Ascending aorta (tissue), 2 donors: ENCODE measurements around the gene LRRC23. TPM values are rescaled to one million over a fixed set of nuclear protein-coding genes. Genes with fewer than 3 reads are reported as not detected.
A peak's percentile ranks its signal among the peaks of the same experiment; 100 is the strongest.

Experiments
- DNase-seq, 2 donors: peaks; one replicate each; pipeline ENCODE4 v3.0.0-alpha.2; 2019; ENCODE audit warnings: low spot score in 2 of 2
- H3K27ac ChIP-seq, 2 donors: fragments of 200-600 bp; sonication (generic); one replicate each; pipeline ENCODE4 v1.5.1; 2016 to 2017; ENCODE audit warnings: mild to moderate bottlenecking in 1 of 2
- H3K27me3 ChIP-seq: fragments of 200-600 bp; sonication (generic); one replicate; pipeline ENCODE4 v1.5.1; 2017
- H3K36me3 ChIP-seq, 2 donors: fragments of 200-600 bp; sonication (generic); one replicate each; pipeline ENCODE4 v1.5.1; 2016
- H3K4me1 ChIP-seq, 2 donors: fragments of 200-600 bp; sonication (generic); one replicate each; pipeline ENCODE4 v1.5.1; 2016 to 2017; ENCODE audit warnings: mild to moderate bottlenecking in 1 of 2
- H3K4me3 ChIP-seq, 2 donors: fragments of 200-600 bp; sonication (generic); one replicate each; pipeline ENCODE4 v1.5.1; 2016 to 2017; ENCODE audit warnings: mild to moderate bottlenecking in 1 of 2
- H3K9me3 ChIP-seq, 2 donors: fragments of 200-600 bp; sonication (generic); one replicate each; pipeline ENCODE4 v1.5.1; 2016
- CTCF ChIP-seq, 3 experiments: fragments of 200-600 bp in 2 of 3; fragments of 450-650 bp in 1 of 3; sonication (generic) in 2 of 3; IDR thresholded peaks; one replicate each; pipeline ENCODE4 v1.5.1; 2016 to 2019; ENCODE audit warnings: antibody characterized with exemption in 3 of 3, mild to moderate bottlenecking in 1 of 3, moderate library complexity in 1 of 3
- intact Hi-C: fragments of 100-400 bp; cut with DNase I; formaldehyde crosslinking; loops from one replicate; pipeline ENCODE4 v1.15.1; 2023
- total RNA-seq: library from RNA; depleted of rRNA; stranded (reverse); fragments of >200 nt; gene quantifications from one replicate; pipeline ENCODE4 v1.1.0, GENCODE V29; 2016

The LRRC23 gene
- total RNA-seq, 1 donor from 2014 or later, result 6.6 TPM

GRCh38 chr12:6938353-6939190, 34.0 kb downstream of the LRRC23 start:
- intact Hi-C loops, result loop anchor here (1.0 kb wide), 1 partner anchor 14 kb away; no protein-coding TSS in a partner anchor
- peaks cover 15 to 37% of the 10 kb centered on the region in 2 donors for H3K4me1 ChIP-seq
- DNase-seq, result no peak

GRCh38 chr12:6939191-6939540, 34.5 kb downstream of the LRRC23 start:
- TF ChIP-seq CTCF (IDR thresholded peaks at IDR 0.05), result no peak
- H3K9me3 ChIP-seq, result no peaks in the 10 kb centered on the region
- H3K27me3 ChIP-seq, result no peaks in the 10 kb centered on the region
- H3K4me1 ChIP-seq, result peaks cover 15 to 31% of the 10 kb centered on the region in 2 donors
- H3K4me3 ChIP-seq, result no peak overlapping the region
- no peak for DNase-seq
- peaks cover 25 to 43% of the 10 kb centered on the region in 2 donors for H3K36me3 ChIP-seq
- H3K27ac ChIP-seq, result peak overlapping the region; percentile 85 to 93
- intact Hi-C loops, result no loop called here

More at GRCh38 chr12:6938353-6939190, 34.0 kb downstream of the LRRC23 start:
- Histone ChIP-seq H3K4me3 (peak overlapping the region; percentile 32 to 67), H3K36me3 (peaks cover 30 to 45% of the 10 kb centered on the region in 2 donors), H3K27me3 (no peaks in the 10 kb centered on the region), H3K27ac (peak overlapping the region; percentile 85 to 93), H3K9me3 (no peaks in the 10 kb centered on the region)
- TF ChIP-seq CTCF (IDR thresholded peaks at IDR 0.05), result no peak

- no peaks in the 10 kb centered on the region for H3K27me3 ChIP-seq
- peaks cover 15 to 41% of the 10 kb centered on the region in 2 donors for H3K4me1 ChIP-seq
- H3K27ac ChIP-seq, result peak overlapping the region; percentile 33 to 96
- H3K4me3 ChIP-seq, result no peak overlapping the region
- H3K36me3 ChIP-seq, result peaks cover 17 to 32% of the 10 kb centered on the region in 2 donors
- intact Hi-C loops, result no loop called here
- TF ChIP-seq CTCF (IDR thresholded peaks at IDR 0.05), result no peak
- no peaks in the 10 kb centered on the region for H3K9me3 ChIP-seq
- no peak for DNase-seq
Measured at GRCh38 chr12:6941267-6941666, 36.6 kb downstream of the LRRC23 start.

GRCh38 chr12:6941782-6942181, 37.2 kb downstream of the LRRC23 start:
- H3K36me3 ChIP-seq, result peaks cover 18 to 36% of the 10 kb centered on the region in 2 donors
- peaks cover 15 to 41% of the 10 kb centered on the region in 2 donors for H3K4me1 ChIP-seq
- no peaks in the 10 kb centered on the region for H3K9me3 ChIP-seq
- no peak overlapping the region for H3K4me3 ChIP-seq
- intact Hi-C loops, result no loop called here
- DNase-seq, result no peak
- H3K27me3 ChIP-seq, result no peaks in the 10 kb centered on the region
- H3K27ac ChIP-seq, result peak overlapping the region in 1 of 2 donors; percentile 96
- no peak for TF ChIP-seq CTCF (IDR thresholded peaks at IDR 0.05)

- Histone ChIP-seq H3K27ac (peak overlapping the region; percentile 96 to 99), H3K36me3 (peaks cover 18 to 39% of the 10 kb centered on the region in 2 donors), H3K4me3 (no peak overlapping the region), H3K27me3 (no peaks in the 10 kb centered on the region), H3K4me1 (peaks cover 11 to 38% of the 10 kb centered on the region in 2 donors), H3K9me3 (no peaks in the 10 kb centered on the region)
- intact Hi-C loops, result no loop called here
- no peak for DNase-seq
- TF ChIP-seq CTCF (IDR thresholded peaks at IDR 0.05), result no peak
Measured at GRCh38 chr12:6942331-6942665, 37.7 kb downstream of the LRRC23 start.
